Natural killer cell (primary cell): ENCODE measurements around the gene STK38. TPM values are rescaled to one million over a fixed set of nuclear protein-coding genes. Genes with fewer than 3 reads are reported as not detected.

Experiments used
- ATAC-seq, 3 donors: fragments of 150-1000 bp in 2 of 3; fragments of 200-7000 bp in 1 of 3; cut with Tn5 transposase; 1 replicate in 1 of 3; 2 replicates in 2 of 3; pipeline ENCODE4 v1.10.0; 2021; ENCODE audit warnings: mild to moderate bottlenecking in 2 of 3, moderate library complexity in 2 of 3
- DNase-seq, 2 donors: peaks; one replicate each; pipeline versions ENCODE4 v3.0.0 to v3.0.0-alpha.2; 2013 to 2021; ENCODE audit warnings: mixed read lengths in 1 of 2
- H3K27ac ChIP-seq: one replicate; pipeline ENCODE4 v1.5.1; 2013; ENCODE audit warnings: mild to moderate bottlenecking, low read length
- H3K27me3 ChIP-seq: one replicate; pipeline ENCODE4 v1.6.1; 2013; ENCODE audit warnings: low read length; ENCODE audit not compliant: control insufficient read depth, insufficient read depth
- H3K36me3 ChIP-seq: one replicate; pipeline ENCODE4 v1.6.1; 2013; ENCODE audit warnings: low read length; ENCODE audit not compliant: control insufficient read depth, insufficient read depth
- H3K4me1 ChIP-seq: one replicate; pipeline ENCODE4 v1.6.1; 2013; ENCODE audit warnings: low read length; ENCODE audit not compliant: control insufficient read depth, insufficient read depth
- H3K4me3 ChIP-seq: one replicate; pipeline ENCODE4 v1.5.1; 2013; ENCODE audit warnings: low read length
- H3K9me3 ChIP-seq: one replicate; pipeline ENCODE4 v1.6.1; 2013; ENCODE audit warnings: low read length; ENCODE audit not compliant: control insufficient read depth, insufficient read depth
- H3K27ac Mint-ChIP-seq, 2 donors: one replicate each; pipeline ENCODE4 v1.8.0; 2022; ENCODE audit warnings: mild to moderate bottlenecking in 2 of 2, mixed read lengths in 2 of 2, moderate library complexity in 1 of 2
- H3K27me3 Mint-ChIP-seq, 2 donors: one replicate each; pipeline ENCODE4 v1.8.0; 2022; ENCODE audit warnings: low read depth in 2 of 2, mixed read lengths in 2 of 2
- H3K36me3 Mint-ChIP-seq: one replicate; pipeline ENCODE4 v1.8.0; 2022; ENCODE audit warnings: mixed read lengths
- H3K4me1 Mint-ChIP-seq, 2 donors: one replicate each; pipeline ENCODE4 v1.8.0; 2022; ENCODE audit warnings: mixed read lengths in 2 of 2
- H3K4me3 Mint-ChIP-seq: one replicate; pipeline ENCODE4 v1.8.0; 2022; ENCODE audit warnings: mild to moderate bottlenecking, moderate library complexity, mixed read lengths
- H3K9me3 Mint-ChIP-seq, 2 donors: one replicate each; pipeline ENCODE4 v1.8.0; 2022; ENCODE audit warnings: mixed read lengths in 2 of 2
- WGBS: methylation state at CpG from one replicate; pipeline ENCODE4 v1.1.7; 2013; ENCODE audit warnings: missing lambda C conversion rate; ENCODE audit not compliant: insufficient coverage; 5-methylcytosine and 5-hydroxymethylcytosine counted together
- intact Hi-C: fragments of 100-400 bp; cut with micrococcal nuclease; formaldehyde crosslinking; loops from one replicate; pipeline ENCODE4 v1.14.2; 2022
- total RNA-seq, 4 donors: library from RNA; stranded (reverse); fragments of 120-200 nt in 1 of 4; gene quantifications; one replicate each; pipeline versions ENCODE4 v1.2.3 to v1.2.4, GENCODE V29; 2013 to 2022
- TF ChIP-seq, protein P1 (sequence below): fragments of 200-600 bp; IDR thresholded peaks from one replicate; pipeline ENCODE4 v1.8.0; 2022; ENCODE audit warnings: antibody characterized with exemption

STK38 gene
- total RNA-seq, 3 donors from 2014 or later (not counting 1 experiment from before 2014, with no cell fraction given), result 105 to 157 (median 126) TPM

GRCh38 chr6:36550473-36551000 lies 3.3 kb upstream of the STK38 start:
- Mint-ChIP-seq H3K36me3 (no peaks in the 10 kb centered on the region), H3K27me3 (peaks cover 0 to 3% of the 10 kb centered on the region in 2 donors), H3K9me3 (no peaks in the 10 kb centered on the region), H3K4me1 (peaks cover 30 to 34% of the 10 kb centered on the region in 2 donors), H3K27ac (no peak overlapping the region), H3K4me3 (no peak overlapping the region)
- H3K27me3 ChIP-seq, result no peaks in the 10 kb centered on the region
- H3K9me3 ChIP-seq, result no peaks in the 10 kb centered on the region
- ATAC-seq, result no peak
- intact Hi-C loops, result no loop called here
- H3K4me3 ChIP-seq, result no peak overlapping the region
- H3K27ac ChIP-seq, result no peak overlapping the region
- H3K4me1 ChIP-seq, result peaks cover 10% of the 10 kb centered on the region
- WGBS, result 78% methylated on average over 1 of the region's 1 CpG
- TF ChIP-seq, protein P1, sequence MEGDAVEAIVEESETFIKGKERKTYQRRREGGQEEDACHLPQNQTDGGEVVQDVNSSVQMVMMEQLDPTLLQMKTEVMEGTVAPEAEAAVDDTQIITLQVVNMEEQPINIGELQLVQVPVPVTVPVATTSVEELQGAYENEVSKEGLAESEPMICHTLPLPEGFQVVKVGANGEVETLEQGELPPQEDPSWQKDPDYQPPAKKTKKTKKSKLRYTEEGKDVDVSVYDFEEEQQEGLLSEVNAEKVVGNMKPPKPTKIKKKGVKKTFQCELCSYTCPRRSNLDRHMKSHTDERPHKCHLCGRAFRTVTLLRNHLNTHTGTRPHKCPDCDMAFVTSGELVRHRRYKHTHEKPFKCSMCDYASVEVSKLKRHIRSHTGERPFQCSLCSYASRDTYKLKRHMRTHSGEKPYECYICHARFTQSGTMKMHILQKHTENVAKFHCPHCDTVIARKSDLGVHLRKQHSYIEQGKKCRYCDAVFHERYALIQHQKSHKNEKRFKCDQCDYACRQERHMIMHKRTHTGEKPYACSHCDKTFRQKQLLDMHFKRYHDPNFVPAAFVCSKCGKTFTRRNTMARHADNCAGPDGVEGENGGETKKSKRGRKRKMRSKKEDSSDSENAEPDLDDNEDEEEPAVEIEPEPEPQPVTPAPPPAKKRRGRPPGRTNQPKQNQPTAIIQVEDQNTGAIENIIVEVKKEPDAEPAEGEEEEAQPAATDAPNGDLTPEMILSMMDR, result no peak
- DNase-seq, result no peak
- H3K36me3 ChIP-seq, result no peaks in the 10 kb centered on the region

- no peak for ATAC-seq
- peak overlapping the region; percentile 93 to 100 for H3K27ac Mint-ChIP-seq
- H3K36me3 Mint-ChIP-seq, result no peaks in the 10 kb centered on the region
- H3K27me3 Mint-ChIP-seq, result no peaks in the 10 kb centered on the region
- Histone ChIP-seq H3K4me3 (no peak overlapping the region), H3K9me3 (no peaks in the 10 kb centered on the region), H3K4me1 (peaks cover 23% of the 10 kb centered on the region), H3K27me3 (no peaks in the 10 kb centered on the region), H3K27ac (peak overlapping the region; percentile 78), H3K36me3 (no peaks in the 10 kb centered on the region)
- H3K4me3 Mint-ChIP-seq, result peak overlapping the region; percentile 38
- 93% methylated on average over 2 of the region's 2 CpGs for WGBS
- TF ChIP-seq, protein P1, result no peak
- intact Hi-C loops, result loop anchor here (5.0 kb wide), 1 partner anchor 106 kb away; the partner anchor contains the start of genes KCTD20 and PXT1
- no peaks in the 10 kb centered on the region for H3K9me3 Mint-ChIP-seq
- DNase-seq, result peak in 1 of 2 donors; percentile 15
- H3K4me1 Mint-ChIP-seq, result peaks cover 41 to 51% of the 10 kb centered on the region in 2 donors
Observed at GRCh38 chr6:36548401-36548743, 1.1 kb upstream of the STK38 start.

GRCh38 chr6:36547646-36548400 lies 544 bp upstream of the STK38 start:
- Mint-ChIP-seq H3K9me3 (no peaks in the 10 kb centered on the region), H3K27me3 (no peaks in the 10 kb centered on the region), H3K4me1 (peaks cover 46 to 56% of the 10 kb centered on the region in 2 donors), H3K36me3 (no peaks in the 10 kb centered on the region), H3K4me3 (peak overlapping the region; percentile 99), H3K27ac (peak overlapping the region; percentile 93 to 100)
- peaks cover 29% of the 10 kb centered on the region for H3K4me1 ChIP-seq
- intact Hi-C loops, result loop anchor here (1.0 to 5.0 kb wide), 3 partner anchors 46 to 125 kb away; partner anchors contain the start of genes KCTD20, PXT1 and SRSF3
- no peaks in the 10 kb centered on the region for H3K9me3 ChIP-seq
- peak in 1 of 2 donors; percentile 52 for DNase-seq
- peak overlapping the region; percentile 78 for H3K27ac ChIP-seq
- no peaks in the 10 kb centered on the region for H3K36me3 ChIP-seq
- no peak for ATAC-seq
- TF ChIP-seq, protein P1, result no peak
- peak overlapping the region; percentile 24 for H3K4me3 ChIP-seq
- WGBS, result 68% methylated on average over 7 of the region's 13 CpGs
- no peaks in the 10 kb centered on the region for H3K27me3 ChIP-seq
